ENCODE measurements around the gene MIPOL1.

Gene MIPOL1

DNA sequence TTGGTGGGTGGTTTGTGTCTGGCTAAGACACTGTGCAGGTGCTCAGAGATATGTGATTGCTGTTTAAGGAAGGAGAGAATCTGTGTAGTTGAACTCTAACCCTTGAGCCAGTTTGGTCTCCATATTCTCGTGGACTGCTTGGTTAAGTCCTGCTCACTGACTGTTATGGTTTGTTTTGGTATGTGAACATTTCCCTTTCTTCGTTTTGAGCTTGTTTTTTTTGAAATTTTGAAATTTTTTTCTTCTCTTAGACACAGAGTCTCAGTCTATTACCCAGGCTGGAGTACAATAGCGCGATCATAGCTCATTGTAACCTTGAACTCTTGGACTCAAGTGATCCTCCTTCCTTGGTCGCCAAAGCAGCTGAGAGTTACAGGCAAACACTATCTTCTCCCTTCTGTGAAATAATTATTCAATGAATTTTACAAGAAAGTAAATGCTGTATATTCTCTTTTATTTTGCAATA lies 40.0 kb downstream of the MIPOL1 start:
- DNase-seq, result no peak
- H3K9me3 Mint-ChIP-seq, result no peaks in the 10 kb centered on the region
- no peak overlapping the region for H3K27ac Mint-ChIP-seq
- H3K36me3 Mint-ChIP-seq (ENCODE audit: low read depth), result peaks cover 4% of the 10 kb centered on the region
- H3K4me1 Mint-ChIP-seq, result no peaks in the 10 kb centered on the region
- TF ChIP-seq, protein P1, sequence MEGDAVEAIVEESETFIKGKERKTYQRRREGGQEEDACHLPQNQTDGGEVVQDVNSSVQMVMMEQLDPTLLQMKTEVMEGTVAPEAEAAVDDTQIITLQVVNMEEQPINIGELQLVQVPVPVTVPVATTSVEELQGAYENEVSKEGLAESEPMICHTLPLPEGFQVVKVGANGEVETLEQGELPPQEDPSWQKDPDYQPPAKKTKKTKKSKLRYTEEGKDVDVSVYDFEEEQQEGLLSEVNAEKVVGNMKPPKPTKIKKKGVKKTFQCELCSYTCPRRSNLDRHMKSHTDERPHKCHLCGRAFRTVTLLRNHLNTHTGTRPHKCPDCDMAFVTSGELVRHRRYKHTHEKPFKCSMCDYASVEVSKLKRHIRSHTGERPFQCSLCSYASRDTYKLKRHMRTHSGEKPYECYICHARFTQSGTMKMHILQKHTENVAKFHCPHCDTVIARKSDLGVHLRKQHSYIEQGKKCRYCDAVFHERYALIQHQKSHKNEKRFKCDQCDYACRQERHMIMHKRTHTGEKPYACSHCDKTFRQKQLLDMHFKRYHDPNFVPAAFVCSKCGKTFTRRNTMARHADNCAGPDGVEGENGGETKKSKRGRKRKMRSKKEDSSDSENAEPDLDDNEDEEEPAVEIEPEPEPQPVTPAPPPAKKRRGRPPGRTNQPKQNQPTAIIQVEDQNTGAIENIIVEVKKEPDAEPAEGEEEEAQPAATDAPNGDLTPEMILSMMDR (IDR thresholded peaks at IDR 0.05), result no peak
- H3K27me3 Mint-ChIP-seq (ENCODE audit: low read depth, poor library complexity), result no peaks in the 10 kb centered on the region
- no peak overlapping the region for H3K4me3 Mint-ChIP-seq

DNA sequence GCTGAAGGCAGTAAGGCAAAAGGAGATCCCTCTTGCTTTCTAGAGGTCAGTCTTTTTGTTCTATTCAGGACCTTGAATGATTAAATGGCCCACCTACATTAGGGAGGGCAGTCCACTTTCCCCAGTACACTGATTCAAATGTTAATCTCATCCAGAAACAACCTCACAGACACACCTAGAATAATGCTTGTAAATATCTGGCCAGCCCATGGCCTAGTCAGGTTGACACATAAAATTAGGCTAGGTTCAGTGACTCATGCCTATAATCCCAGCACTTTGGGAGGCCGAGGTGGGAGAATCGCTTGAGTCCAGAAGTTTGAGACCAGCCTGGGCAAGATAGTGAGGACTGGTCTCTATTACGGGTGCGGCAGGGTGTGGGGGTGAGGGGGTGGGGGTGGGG lies 43.5 kb downstream of the MIPOL1 start:
- Mint-ChIP-seq H3K27me3 (ENCODE audit: low read depth, poor library complexity) (no peaks in the 10 kb centered on the region), H3K36me3 (ENCODE audit: low read depth) (no peaks in the 10 kb centered on the region), H3K4me3 (no peak overlapping the region), H3K27ac (no peak overlapping the region), H3K9me3 (no peaks in the 10 kb centered on the region), H3K4me1 (no peaks in the 10 kb centered on the region)
- DNase-seq, result no peak
- TF ChIP-seq, protein P1 (IDR thresholded peaks at IDR 0.05), result no peak

DNA sequence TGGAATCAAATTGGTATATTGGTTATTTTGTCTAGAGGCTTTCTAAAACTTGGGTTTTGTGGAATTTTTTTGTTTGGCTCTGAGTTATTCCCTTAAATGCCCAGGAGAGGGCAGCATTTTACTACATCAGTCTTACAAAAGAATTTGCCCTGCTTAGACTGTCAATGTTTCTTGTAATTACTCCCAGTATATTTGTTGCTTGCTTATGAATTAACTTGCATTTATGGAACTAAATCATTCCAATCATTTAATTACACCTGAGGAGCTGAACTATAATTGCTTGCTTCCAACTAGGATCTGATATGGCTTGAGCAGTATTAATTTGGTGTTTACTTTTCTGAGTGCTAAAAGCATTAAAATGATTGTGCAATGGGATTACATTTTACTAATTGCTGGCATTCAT lies 48.7 kb downstream of the MIPOL1 start:
- Mint-ChIP-seq H3K36me3 (ENCODE audit: low read depth) (no peaks in the 10 kb centered on the region), H3K9me3 (no peaks in the 10 kb centered on the region), H3K4me3 (no peak overlapping the region), H3K4me1 (no peaks in the 10 kb centered on the region), H3K27me3 (ENCODE audit: low read depth, poor library complexity) (no peaks in the 10 kb centered on the region), H3K27ac (no peak overlapping the region)
- DNase-seq, result no peak
- TF ChIP-seq, protein P1 (IDR thresholded peaks at IDR 0.05), result peak; percentile 91

DNA sequence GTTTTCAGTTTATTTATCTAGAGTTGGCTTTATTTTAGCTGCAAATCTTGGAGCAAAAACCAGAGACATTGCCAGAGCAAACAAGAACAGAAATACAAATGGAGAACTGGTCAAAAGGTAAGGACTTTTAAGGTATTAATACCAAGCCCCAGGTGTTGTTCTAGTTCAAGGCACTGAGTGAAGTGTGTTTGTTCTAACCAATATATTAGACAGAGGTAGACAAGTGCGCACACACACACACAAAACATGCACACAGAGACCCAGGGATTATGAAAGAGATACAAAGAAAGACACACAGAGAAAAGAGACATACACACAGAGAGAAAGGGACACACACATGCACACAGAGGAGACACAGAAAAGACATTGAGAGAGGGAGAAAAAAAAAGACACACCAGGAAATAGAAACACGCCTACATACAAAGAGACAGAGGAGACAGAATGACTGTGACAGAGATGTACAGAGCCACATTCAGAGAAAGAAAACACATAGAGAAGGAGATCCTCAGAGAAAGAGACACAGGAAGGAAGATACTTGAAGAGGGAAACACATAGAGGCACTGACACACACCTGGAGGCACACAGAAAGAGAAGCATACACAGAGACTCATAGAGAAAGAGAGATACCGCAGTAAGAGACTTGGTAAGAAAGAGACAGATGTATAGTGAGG lies 50.2 kb downstream of the MIPOL1 start:
- H3K36me3 Mint-ChIP-seq (ENCODE audit: low read depth), result no peaks in the 10 kb centered on the region
- no peaks in the 10 kb centered on the region for H3K27me3 Mint-ChIP-seq (ENCODE audit: low read depth, poor library complexity)
- H3K4me1 Mint-ChIP-seq, result no peaks in the 10 kb centered on the region
- TF ChIP-seq, protein P1 (IDR thresholded peaks at IDR 0.05), result no peak
- H3K9me3 Mint-ChIP-seq, result no peaks in the 10 kb centered on the region
- H3K4me3 Mint-ChIP-seq, result no peak overlapping the region
- no peak overlapping the region for H3K27ac Mint-ChIP-seq
- DNase-seq, result no peak

DNA sequence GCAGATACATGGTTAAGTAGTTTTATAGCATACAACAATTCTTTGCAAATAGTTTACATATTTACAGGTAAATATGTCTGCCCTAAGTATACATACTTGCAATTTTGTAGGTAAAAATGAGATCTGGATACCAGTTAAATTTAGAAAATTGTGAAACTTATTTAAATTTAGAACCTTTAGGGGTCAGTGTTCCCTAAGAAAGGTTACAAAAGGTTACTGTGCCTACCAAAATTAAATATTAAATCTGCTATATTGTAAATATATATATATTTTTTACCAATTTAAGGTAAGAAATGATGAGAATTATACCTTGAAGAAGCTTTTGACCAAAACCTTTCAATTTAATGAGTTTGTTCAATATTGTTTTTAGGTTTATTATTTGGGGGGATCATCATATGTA lies 54.0 kb downstream of the MIPOL1 start:
- no peaks in the 10 kb centered on the region for H3K36me3 Mint-ChIP-seq (ENCODE audit: low read depth)
- DNase-seq, result no peak
- H3K9me3 Mint-ChIP-seq, result no peaks in the 10 kb centered on the region
- no peak overlapping the region for H3K4me3 Mint-ChIP-seq
- H3K4me1 Mint-ChIP-seq, result no peaks in the 10 kb centered on the region
- TF ChIP-seq, protein P1 (IDR thresholded peaks at IDR 0.05), result no peak
- no peaks in the 10 kb centered on the region for H3K27me3 Mint-ChIP-seq (ENCODE audit: low read depth, poor library complexity)
- no peak overlapping the region for H3K27ac Mint-ChIP-seq

DNA sequence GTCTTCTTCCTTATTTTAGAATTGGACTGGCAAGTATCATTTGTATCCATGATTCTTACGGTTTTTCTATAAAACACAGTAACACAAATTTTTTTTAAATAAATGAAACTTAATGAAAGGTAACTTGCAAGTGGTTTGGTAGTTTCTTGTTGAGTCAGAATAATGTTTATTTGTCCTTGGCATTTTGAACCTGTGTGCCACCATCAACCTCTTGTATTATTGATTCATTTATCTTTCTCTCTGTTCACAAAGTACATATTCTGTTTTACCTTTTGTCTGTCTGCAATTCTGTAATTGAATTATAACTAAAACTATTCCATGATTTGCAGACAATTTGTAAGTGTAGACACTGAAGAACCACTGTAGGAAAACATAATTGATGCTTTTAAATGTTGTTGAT lies 54.7 kb downstream of the MIPOL1 start:
- H3K36me3 Mint-ChIP-seq (ENCODE audit: low read depth), result no peaks in the 10 kb centered on the region
- no peaks in the 10 kb centered on the region for H3K27me3 Mint-ChIP-seq (ENCODE audit: low read depth, poor library complexity)
- no peaks in the 10 kb centered on the region for H3K4me1 Mint-ChIP-seq
- TF ChIP-seq, protein P1 (IDR thresholded peaks at IDR 0.05), result no peak
- H3K27ac Mint-ChIP-seq, result no peak overlapping the region
- DNase-seq, result no peak
- H3K9me3 Mint-ChIP-seq, result no peaks in the 10 kb centered on the region
- H3K4me3 Mint-ChIP-seq, result no peak overlapping the region
